Stimulated activated naive CD4-positive, alpha-beta T cell treated with Interleukin-2 at 50 U/mL for 16 hours (primary cell): Measurements from ENCODE around the gene NUDCD3.

Source experiments
- DNase-seq: peaks from one replicate; lab custom pipeline; 2025; lab: John Stamatoyannopoulos, UW

NUDCD3 gene

GRCh38 chr7:44400033-44400511 lies 90.4 kb downstream of the NUDCD3 start:
- DNase-seq, result no peak

- DNase-seq, result no peak
These were observed 91.4 kb downstream of the NUDCD3 start for GRCh38 chr7:44398953-44399574.

- DNase-seq, result no peak
These were observed 91.9 kb downstream of the NUDCD3 start for GRCh38 chr7:44398511-44398911.

- DNase-seq, result no peak
These were observed 93.4 kb downstream of the NUDCD3 start for GRCh38 chr7:44396931-44397545.

- DNase-seq, result no peak
These were observed 94.0 kb downstream of the NUDCD3 start for GRCh38 chr7:44396496-44396895.

- DNase-seq, result no peak
These were observed 95.4 kb downstream of the NUDCD3 start for GRCh38 chr7:44395067-44395466.

- no peak for DNase-seq
These were observed 95.8 kb downstream of the NUDCD3 start for GRCh38 chr7:44394636-44395035.

GRCh38 chr7:44394112-44394447 lies 96.4 kb downstream of the NUDCD3 start:
- DNase-seq, result no peak

- DNase-seq, result no peak
These were observed 97.0 kb downstream of the NUDCD3 start for GRCh38 chr7:44393238-44394111.

GRCh38 chr7:44392618-44393010 lies 97.8 kb downstream of the NUDCD3 start:
- no peak for DNase-seq

GRCh38 chr7:44391746-44392617 lies 98.5 kb downstream of the NUDCD3 start:
- no peak for DNase-seq

- DNase-seq, result no peak
These were observed 99.3 kb downstream of the NUDCD3 start for GRCh38 chr7:44391171-44391570.

GRCh38 chr7:44390701-44391100 lies 99.8 kb downstream of the NUDCD3 start:
- DNase-seq, result no peak

- no peak for DNase-seq
These were observed 102.1 kb downstream of the NUDCD3 start for GRCh38 chr7:44388089-44388970.

GRCh38 chr7:44387389-44387788 lies 103.1 kb downstream of the NUDCD3 start:
- DNase-seq, result no peak

- no peak for DNase-seq
These were observed 104.1 kb downstream of the NUDCD3 start for GRCh38 chr7:44386139-44386913.

- no peak for DNase-seq
These were observed 104.9 kb downstream of the NUDCD3 start for GRCh38 chr7:44385434-44386138.

GRCh38 chr7:44384586-44385433 lies 105.6 kb downstream of the NUDCD3 start:
- DNase-seq, result no peak

- no peak for DNase-seq
These were observed 106.9 kb downstream of the NUDCD3 start for GRCh38 chr7:44383566-44383965.
